CD4-positive, alpha-beta memory T cell (primary cell): ENCODE data around the gene RNF220. TPM values are rescaled to one million over a fixed set of nuclear protein-coding genes. Genes with fewer than 3 reads are reported as not detected.

Source experiments
- CTCF ChIA-PET: fragments of 350-600 bp; sonication (Branson Sonifier 250); formaldehyde crosslinking; loops from one replicate; lab custom pipeline; 2021; ENCODE audit warnings: inconsistent platforms; ENCODE audit not compliant: partially characterized antibody; lab: Charles Lee
- POLR2A ChIA-PET: fragments of 350-600 bp; sonication (Branson Sonifier 250); formaldehyde crosslinking; loops from one replicate; lab custom pipeline; 2021; ENCODE audit not compliant: partially characterized antibody; lab: Charles Lee
- DNase-seq, 5 donors: peaks; one replicate each; pipeline versions ENCODE4 v3.0.0 to v3.0.0-alpha.2; 2020 to 2022; ENCODE audit warnings: mixed read lengths in 1 of 5
- H3K27ac ChIP-seq: one replicate; pipeline ENCODE4 v1.7.0; 2013; ENCODE audit warnings: low read depth, low read length
- H3K27me3 ChIP-seq: 2 replicates; pipeline ENCODE4 v1.7.0; 2013; ENCODE audit warnings: mild to moderate bottlenecking, low read length, moderate library complexity; ENCODE audit not compliant: insufficient read depth
- H3K36me3 ChIP-seq: 2 replicates; pipeline ENCODE4 v1.7.0; 2013; ENCODE audit warnings: mild to moderate bottlenecking, low read length, moderate library complexity; ENCODE audit not compliant: insufficient read depth
- H3K4me1 ChIP-seq: 2 replicates; pipeline ENCODE4 v1.7.0; 2013; ENCODE audit warnings: mild to moderate bottlenecking, low read length, moderate library complexity; ENCODE audit not compliant: insufficient read depth
- H3K4me3 ChIP-seq, 2 donors: one replicate each; pipeline ENCODE4 v1.7.0; 2013; ENCODE audit warnings: low read length in 2 of 2, mild to moderate bottlenecking in 1 of 2
- H3K9me3 ChIP-seq, 2 donors: one replicate each; pipeline ENCODE4 v1.7.0; 2013; ENCODE audit warnings: low read length in 2 of 2, control low read depth in 1 of 2; ENCODE audit not compliant: control insufficient read depth in 1 of 2
- H3K27ac Mint-ChIP-seq, 7 donors: one replicate each; pipeline ENCODE4 v1.8.0; 2020 to 2021; ENCODE audit warnings: mixed read lengths in 7 of 7, mild to moderate bottlenecking in 6 of 7, inconsistent platforms in 3 of 7, moderate library complexity in 3 of 7
- H3K27me3 Mint-ChIP-seq, 2 donors: one replicate each; pipeline ENCODE4 v1.8.0; 2020 to 2021; ENCODE audit warnings: mixed read lengths in 2 of 2
- H3K36me3 Mint-ChIP-seq, 2 donors: one replicate each; pipeline ENCODE4 v1.8.0; 2020 to 2021; ENCODE audit warnings: mixed read lengths in 2 of 2, inconsistent platforms in 1 of 2, mild to moderate bottlenecking in 1 of 2
- H3K4me1 Mint-ChIP-seq, 4 donors: one replicate each; pipeline ENCODE4 v1.8.0; 2020 to 2021; ENCODE audit warnings: mixed read lengths in 4 of 4, mild to moderate bottlenecking in 1 of 4
- H3K4me3 Mint-ChIP-seq, 8 donors: one replicate each; pipeline ENCODE4 v1.8.0; 2020 to 2021; ENCODE audit warnings: mixed read lengths in 8 of 8, mild to moderate bottlenecking in 7 of 8, moderate library complexity in 6 of 8, inconsistent platforms in 3 of 8
- H3K9me3 Mint-ChIP-seq, 8 donors: one replicate each; pipeline ENCODE4 v1.8.0; 2020 to 2021; ENCODE audit warnings: mixed read lengths in 8 of 8, mild to moderate bottlenecking in 5 of 8, inconsistent platforms in 3 of 8, moderate library complexity in 1 of 8
- intact Hi-C: fragments of 100-400 bp; cut with micrococcal nuclease; formaldehyde crosslinking; loops from one replicate; pipeline ENCODE4 v1.15.1; 2023
- polyA plus RNA-seq, 2 donors: library from polyadenylated mRNA; unstranded; fragments of 300-500 nt; fragmentation: Illumina TruSeq; gene quantifications; one replicate each; pipeline ENCODE4 v1.2.3, GENCODE V29; 2021
- total RNA-seq, 2 experiments: library from RNA; stranded (reverse); gene quantifications; one replicate each; pipeline ENCODE4 v1.2.3, GENCODE V29; 2021

Gene RNF220
- total and polyA plus RNA-seq, 4 experiments from 2014 or later, result 74.7 to 125 (median 111) TPM

DNA sequence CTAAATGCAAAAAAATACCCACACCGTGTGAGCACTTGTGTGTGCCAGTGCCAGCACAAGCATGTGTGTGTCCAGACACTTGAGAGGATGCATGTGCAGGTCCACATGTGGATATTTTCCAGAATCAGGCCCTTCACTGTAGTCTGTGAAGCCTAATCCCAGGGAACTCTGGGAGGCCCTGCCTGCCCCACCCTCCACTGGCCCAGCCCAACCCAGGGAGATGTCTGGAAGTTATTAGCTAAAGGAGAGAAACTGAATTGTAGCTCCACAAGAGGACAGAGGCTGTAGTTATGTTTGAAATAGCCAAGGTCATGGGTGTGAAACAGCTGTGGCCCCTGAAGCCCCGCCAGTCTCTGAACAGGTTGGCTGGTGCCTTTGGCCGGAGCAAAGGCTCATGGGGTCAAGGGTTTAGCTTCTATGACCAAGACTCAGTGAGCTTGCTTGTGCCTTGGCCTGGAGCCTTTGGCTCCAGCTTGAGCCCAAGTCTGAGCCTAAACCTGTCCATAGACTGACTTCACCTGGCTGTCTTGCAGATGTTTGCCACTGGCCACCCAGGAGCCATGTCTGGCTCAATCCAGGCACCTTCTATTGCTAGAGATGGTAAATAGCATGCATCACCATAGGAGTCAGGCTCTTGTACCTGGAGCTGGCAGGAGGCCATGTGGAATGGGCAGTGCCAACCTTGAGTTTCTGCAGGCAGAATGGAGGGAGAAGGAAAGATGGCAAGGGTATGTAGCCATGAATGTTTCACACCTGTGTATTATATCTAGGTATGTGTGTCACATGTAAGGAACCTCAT, 199.3 kb downstream of the RNF220 start:
- Histone ChIP-seq H3K9me3 (no peaks in the 10 kb centered on the region), H3K27me3 (no peaks in the 10 kb centered on the region), H3K4me3 (no peak overlapping the region), H3K27ac (no peak overlapping the region), H3K36me3 (no peaks in the 10 kb centered on the region), H3K4me1 (no peaks in the 10 kb centered on the region)
- Mint-ChIP-seq H3K27ac (no peak overlapping the region), H3K36me3 (no peaks in the 10 kb centered on the region), H3K27me3 (peaks cover 8 to 11% of the 10 kb centered on the region in 2 donors), H3K4me3 (no peak overlapping the region), H3K9me3 (peaks cover 0 to 2% (median 0%) of the 10 kb centered on the region in 8 donors), H3K4me1 (no peaks in the 10 kb centered on the region)
- no peak for DNase-seq
- CTCF ChIA-PET, result interaction anchor here (1.2 kb wide), 1 partner anchor 10 kb away, joined by 3 read pairs; no protein-coding TSS in a partner anchor
- intact Hi-C loops, result no loop called here
- POLR2A ChIA-PET, result no interaction called here

DNA sequence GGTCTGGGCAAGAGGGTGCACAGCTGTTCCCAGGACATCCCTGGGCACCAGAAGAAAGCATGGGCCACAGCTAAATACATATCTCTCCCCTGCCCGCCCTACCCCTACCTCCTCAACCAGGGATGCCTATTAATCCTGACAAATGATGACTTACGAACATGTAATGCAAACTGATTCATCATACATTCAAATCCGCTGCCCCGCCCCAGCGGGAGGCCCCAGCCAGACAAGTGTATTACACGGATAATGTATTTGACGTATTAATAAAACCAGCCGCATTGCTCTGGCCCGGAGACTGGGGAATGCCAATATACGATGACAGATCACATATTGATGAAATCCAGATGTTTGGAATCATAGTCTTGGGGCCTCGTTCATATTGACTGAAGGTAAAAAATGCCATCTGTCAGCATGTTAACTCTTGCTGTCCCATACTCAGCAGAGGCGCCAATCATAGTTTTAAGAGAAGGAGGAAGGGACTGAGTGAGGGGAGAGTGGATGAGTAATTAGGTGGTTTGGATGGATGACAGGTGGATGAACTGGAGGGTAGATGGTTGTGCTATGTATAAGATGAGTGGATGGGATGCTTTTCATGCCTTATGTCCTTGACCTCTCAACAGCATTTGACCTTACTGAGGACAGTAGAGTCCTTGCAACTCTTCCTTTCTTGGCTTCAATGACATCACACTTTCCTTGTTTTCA, 201.0 kb downstream of the RNF220 start:
- Histone ChIP-seq H3K4me3 (no peak overlapping the region), H3K27ac (no peak overlapping the region), H3K4me1 (no peaks in the 10 kb centered on the region), H3K27me3 (no peaks in the 10 kb centered on the region), H3K36me3 (no peaks in the 10 kb centered on the region), H3K9me3 (no peaks in the 10 kb centered on the region)
- Mint-ChIP-seq H3K27ac (no peak overlapping the region), H3K27me3 (peaks cover 8 to 11% of the 10 kb centered on the region in 2 donors), H3K36me3 (no peaks in the 10 kb centered on the region), H3K4me1 (no peaks in the 10 kb centered on the region), H3K4me3 (no peak overlapping the region), H3K9me3 (peaks cover 0 to 2% (median 0%) of the 10 kb centered on the region in 8 donors)
- intact Hi-C loops, result no loop called here
- CTCF ChIA-PET, result interaction anchor here (6.7 kb wide), 1 partner anchor 46 kb away, joined by 67 read pairs; no protein-coding TSS in a partner anchor
- DNase-seq, result no peak
- POLR2A ChIA-PET, result no interaction called here

DNA sequence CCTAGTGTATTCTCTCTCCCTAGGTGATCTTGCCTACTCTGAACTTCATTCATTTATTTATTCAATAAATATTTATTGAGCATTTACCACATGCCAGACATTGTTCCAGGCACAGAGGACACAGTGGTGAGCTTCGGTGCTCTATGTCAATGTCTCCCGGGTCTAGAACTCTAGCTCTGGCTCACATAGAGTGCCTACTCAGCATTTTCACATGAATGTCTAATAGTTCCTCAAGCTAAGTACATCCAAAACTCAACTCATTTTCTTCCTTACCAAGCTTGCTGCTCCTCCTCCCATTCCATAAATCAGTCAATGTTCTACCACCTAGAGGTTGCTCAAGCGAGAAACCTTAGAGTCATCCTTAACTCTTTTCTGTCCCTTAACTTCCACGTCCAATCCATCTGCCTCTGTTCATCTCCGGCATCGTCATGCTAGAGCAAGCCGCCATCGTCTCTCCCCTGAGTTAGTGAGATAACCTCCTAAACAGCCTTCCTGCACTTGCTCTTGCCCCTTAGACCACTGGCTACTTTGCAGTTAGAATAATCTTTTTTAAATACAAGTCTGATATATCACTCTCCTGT, 201.7 kb downstream of the RNF220 start:
- H3K36me3 Mint-ChIP-seq, result no peaks in the 10 kb centered on the region
- no peaks in the 10 kb centered on the region for H3K36me3 ChIP-seq
- no peak overlapping the region for H3K27ac Mint-ChIP-seq
- H3K27me3 Mint-ChIP-seq, result peaks cover 8 to 11% of the 10 kb centered on the region in 2 donors
- no peaks in the 10 kb centered on the region for H3K27me3 ChIP-seq
- ChIA-PET CTCF (interaction anchor here (2.2 to 6.7 kb wide), 2 partner anchors 7 to 45 kb away, joined by 11 to 67 read pairs; no protein-coding TSS in a partner anchor), POLR2A (no interaction called here)
- peaks cover 0 to 2% (median 0%) of the 10 kb centered on the region in 8 donors for H3K9me3 Mint-ChIP-seq
- no peaks in the 10 kb centered on the region for H3K4me1 Mint-ChIP-seq
- no peaks in the 10 kb centered on the region for H3K9me3 ChIP-seq
- H3K4me3 ChIP-seq, result no peak overlapping the region
- intact Hi-C loops, result no loop called here
- no peak for DNase-seq
- no peak overlapping the region for H3K27ac ChIP-seq
- no peaks in the 10 kb centered on the region for H3K4me1 ChIP-seq
- no peak overlapping the region for H3K4me3 Mint-ChIP-seq

DNA sequence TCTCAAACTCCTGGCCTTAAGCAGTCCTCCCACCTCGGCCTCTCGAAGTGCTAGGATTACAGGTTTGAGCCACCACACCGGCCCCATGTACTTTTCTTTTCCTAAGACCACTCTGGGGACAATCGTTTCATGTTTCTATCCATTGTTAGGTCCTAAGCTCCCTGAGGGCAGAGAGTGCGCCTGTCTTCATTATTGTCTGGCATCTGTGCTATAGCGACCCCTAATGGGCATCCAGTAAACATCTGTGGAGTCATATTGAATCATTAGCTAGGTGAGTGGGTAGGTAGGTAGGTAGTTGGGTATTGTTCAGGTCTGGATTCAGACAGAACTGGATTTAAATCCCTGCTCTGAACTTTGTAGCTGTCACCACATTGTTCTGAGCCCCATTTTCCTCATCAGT, 203.1 kb downstream of the RNF220 start:
- no peak overlapping the region for H3K27ac Mint-ChIP-seq
- intact Hi-C loops, result no loop called here
- H3K9me3 Mint-ChIP-seq, result peaks cover 0 to 2% (median 0%) of the 10 kb centered on the region in 8 donors
- H3K4me1 ChIP-seq, result no peaks in the 10 kb centered on the region
- H3K9me3 ChIP-seq, result no peaks in the 10 kb centered on the region
- POLR2A ChIA-PET, result no interaction called here
- H3K4me3 ChIP-seq, result no peak overlapping the region
- H3K27me3 ChIP-seq, result no peaks in the 10 kb centered on the region
- H3K36me3 Mint-ChIP-seq, result no peaks in the 10 kb centered on the region
- H3K36me3 ChIP-seq, result no peaks in the 10 kb centered on the region
- H3K27me3 Mint-ChIP-seq, result peaks cover 7 to 10% of the 10 kb centered on the region in 2 donors
- no peak overlapping the region for H3K4me3 Mint-ChIP-seq
- H3K27ac ChIP-seq, result no peak overlapping the region
- DNase-seq, result no peak
- no peaks in the 10 kb centered on the region for H3K4me1 Mint-ChIP-seq
- CTCF ChIA-PET, result interaction anchor here (1.9 to 6.7 kb wide), 3 partner anchors 9 to 44 kb away, joined by 7 to 67 read pairs (median 11); no protein-coding TSS in a partner anchor

DNA sequence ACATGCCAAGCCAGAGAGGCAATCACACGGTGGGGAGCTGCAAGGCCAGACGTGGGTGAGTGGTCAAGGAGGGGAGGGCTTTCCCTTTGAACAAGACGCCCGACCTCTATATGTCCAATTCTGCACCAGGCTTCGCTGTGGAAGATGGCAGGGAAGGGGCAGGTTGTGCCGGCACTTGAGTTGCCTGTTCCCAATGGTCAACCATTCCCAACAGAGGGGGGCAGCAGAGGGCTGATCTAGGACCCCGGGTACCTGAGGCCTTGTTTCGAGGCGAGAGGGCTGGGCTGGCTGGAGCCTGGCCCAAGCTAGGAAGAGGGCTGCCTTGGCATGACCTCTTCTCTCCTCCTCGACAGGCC, 204.3 kb downstream of the RNF220 start:
- ChIA-PET CTCF (interaction anchor here (1.9 to 6.7 kb wide), 3 partner anchors 10 to 43 kb away, joined by 7 to 67 read pairs (median 11); no protein-coding TSS in a partner anchor), POLR2A (no interaction called here)
- no peaks in the 10 kb centered on the region for H3K4me1 Mint-ChIP-seq
- no peaks in the 10 kb centered on the region for H3K9me3 Mint-ChIP-seq
- H3K36me3 Mint-ChIP-seq, result no peaks in the 10 kb centered on the region
- no peaks in the 10 kb centered on the region for H3K4me1 ChIP-seq
- no peak overlapping the region for H3K27ac Mint-ChIP-seq
- no peak overlapping the region for H3K4me3 ChIP-seq
- H3K27me3 Mint-ChIP-seq, result peaks cover 7 to 10% of the 10 kb centered on the region in 2 donors
- H3K9me3 ChIP-seq, result no peaks in the 10 kb centered on the region
- H3K36me3 ChIP-seq, result no peaks in the 10 kb centered on the region
- no peak for DNase-seq
- H3K4me3 Mint-ChIP-seq, result no peak overlapping the region
- no peaks in the 10 kb centered on the region for H3K27me3 ChIP-seq
- intact Hi-C loops, result loop anchor here (1.0 kb wide), 1 partner anchor 44 kb away; no protein-coding TSS in a partner anchor
- H3K27ac ChIP-seq, result no peak overlapping the region

DNA sequence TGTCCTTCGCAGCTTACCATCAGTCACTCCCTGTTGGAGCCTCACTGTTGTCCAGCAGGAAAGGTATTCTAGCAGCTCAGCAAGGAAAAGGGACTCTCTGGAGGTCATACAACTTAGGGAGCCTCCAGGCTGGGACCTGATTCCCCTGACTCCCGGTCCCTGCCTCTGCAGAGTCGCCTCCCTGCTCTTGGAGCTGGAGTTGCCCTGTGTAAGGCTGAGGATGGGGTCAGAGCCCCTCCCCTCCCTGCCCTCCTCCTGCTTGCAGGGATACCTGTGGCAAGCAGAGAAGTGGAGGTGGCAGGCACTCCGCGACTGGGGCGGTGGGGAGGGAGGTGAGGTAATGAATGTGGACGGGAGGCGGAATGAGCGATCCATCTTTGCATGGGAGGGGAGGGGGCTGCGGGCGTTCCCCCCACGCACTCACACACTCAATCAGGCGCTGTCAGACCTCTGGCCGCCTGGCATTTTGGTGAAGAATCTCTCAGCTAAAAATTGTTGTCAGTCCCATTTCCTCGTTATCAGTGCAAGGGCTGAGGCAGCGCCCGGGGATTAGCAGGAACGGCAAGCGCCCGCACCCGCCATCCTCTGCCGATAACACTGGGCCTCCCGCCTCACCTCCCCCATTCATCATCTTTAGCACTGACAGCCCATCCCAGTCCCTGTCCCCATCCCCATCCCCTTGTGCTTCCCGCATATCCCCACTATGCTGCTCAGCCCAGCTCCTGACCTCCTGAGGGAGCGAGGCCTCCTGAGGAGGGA, 204.9 kb downstream of the RNF220 start:
- H3K9me3 Mint-ChIP-seq, result no peaks in the 10 kb centered on the region

More for the DNA sequence above, 204.9 kb downstream of the RNF220 start:
- Histone ChIP-seq H3K27me3 (no peaks in the 10 kb centered on the region), H3K4me3 (no peak overlapping the region), H3K27ac (no peak overlapping the region), H3K9me3 (no peaks in the 10 kb centered on the region), H3K36me3 (no peaks in the 10 kb centered on the region), H3K4me1 (no peaks in the 10 kb centered on the region)
- no peaks in the 10 kb centered on the region for H3K4me1 Mint-ChIP-seq
- ChIA-PET POLR2A (no interaction called here), CTCF (interaction anchor here (6.7 kb wide), 1 partner anchor 42 kb away, joined by 67 read pairs; no protein-coding TSS in a partner anchor)
- H3K36me3 Mint-ChIP-seq, result no peaks in the 10 kb centered on the region
- no peak overlapping the region for H3K4me3 Mint-ChIP-seq
- H3K27ac Mint-ChIP-seq, result no peak overlapping the region
- peaks cover 7 to 10% of the 10 kb centered on the region in 2 donors for H3K27me3 Mint-ChIP-seq
- intact Hi-C loops, result loop anchor here (1.0 kb wide), 1 partner anchor 43 kb away; no protein-coding TSS in a partner anchor
- no peak for DNase-seq
